Measurements from ENCODE around the gene EOLA2. TPM values are rescaled to one million over a fixed set of nuclear protein-coding genes. Genes with fewer than 3 reads are reported as not detected.
"Not testable (repeated sequence)": the region's sequence is repeated elsewhere in the genome, so short reads cannot be mapped to it uniquely, and the experiment has no call there.

EOLA2 gene
- polyA plus RNA-seq, 3 donors = 10.1 to 66.6 (median 22.5) TPM

DNA sequence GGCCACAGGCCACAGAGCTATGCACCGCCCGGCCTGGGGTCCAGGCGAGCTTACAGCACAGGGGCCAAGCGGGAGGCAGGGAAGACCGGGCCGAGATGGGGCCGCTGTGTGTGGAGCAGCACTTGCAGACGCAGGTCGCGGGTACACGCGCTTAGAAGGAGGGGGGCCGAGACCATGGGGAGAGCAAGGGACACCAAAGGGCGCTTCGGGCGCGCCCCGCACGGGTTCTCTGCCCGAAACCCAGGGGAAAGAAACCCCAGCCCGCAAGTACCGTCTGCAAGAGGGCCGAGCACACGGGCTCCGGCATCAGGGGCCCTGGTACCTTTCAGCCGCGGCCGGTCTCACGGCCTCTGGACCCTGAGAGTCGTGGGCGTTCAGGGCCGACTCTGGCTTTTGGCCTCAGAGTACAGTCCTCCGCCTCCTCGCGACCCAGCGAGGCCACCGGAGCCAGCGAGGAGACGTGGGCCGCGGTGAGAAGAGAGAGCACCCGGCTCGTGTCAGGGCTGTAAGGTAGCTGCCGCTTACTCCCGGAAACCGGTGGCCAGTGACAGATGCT is 342 bp downstream of the EOLA2 start:
- 0% methylated on average over 36 of the region's 46 CpGs for WGBS (ENCODE audit: insufficient coverage)
- peak overlapping the region; percentile 54 to 82 (median 81) for H3K4me3 ChIP-seq (replicated peaks in 1 of 3; ENCODE audit: low read depth in 2 of 3, low read length in 3 of 3)
- Mint-ChIP-seq H3K4me1 (peaks cover 15% of the 10 kb centered on the region), H3K36me3 (peaks cover 14 to 18% of the 10 kb centered on the region in 2 donors), H3K9me3 (peaks cover 0 to 15% (median 8%) of the 10 kb centered on the region in 7 donors), H3K27me3 (ENCODE audit: low read depth in 3 of 3) (peaks cover 0 to 2% (median 1%) of the 10 kb centered on the region in 3 donors), H3K4me3 (peak overlapping the region; percentile 77 to 82), H3K27ac (peak overlapping the region; percentile 95 to 99 (median 98))
- intact Hi-C loops (cut with micrococcal nuclease) = no loop called here
- peaks cover 3 to 5% of the 10 kb centered on the region in 2 donors for H3K36me3 ChIP-seq (replicated peaks in 1 of 2; ENCODE audit: control insufficient read depth in 1 of 2, insufficient read depth in 2 of 2, low read length in 2 of 2)
- H3K4me2 ChIP-seq (replicated peaks; ENCODE audit: extremely low read depth, low read length, poor library complexity, severe bottlenecking) = peak overlapping the region; percentile 77
- H4K20me1 ChIP-seq (ENCODE audit: insufficient read depth, low read length) = no peaks in the 10 kb centered on the region
- no peaks in the 10 kb centered on the region for H3K9me3 ChIP-seq (replicated peaks in 1 of 2; ENCODE audit: control insufficient read depth in 1 of 2, insufficient read depth in 1 of 2, low read length in 2 of 2)
- H2AFZ ChIP-seq (ENCODE audit: insufficient read depth, low read depth, low read length, poor library complexity, severe bottlenecking) = peak overlapping the region; percentile 76
- TF ChIP-seq, protein P1, sequence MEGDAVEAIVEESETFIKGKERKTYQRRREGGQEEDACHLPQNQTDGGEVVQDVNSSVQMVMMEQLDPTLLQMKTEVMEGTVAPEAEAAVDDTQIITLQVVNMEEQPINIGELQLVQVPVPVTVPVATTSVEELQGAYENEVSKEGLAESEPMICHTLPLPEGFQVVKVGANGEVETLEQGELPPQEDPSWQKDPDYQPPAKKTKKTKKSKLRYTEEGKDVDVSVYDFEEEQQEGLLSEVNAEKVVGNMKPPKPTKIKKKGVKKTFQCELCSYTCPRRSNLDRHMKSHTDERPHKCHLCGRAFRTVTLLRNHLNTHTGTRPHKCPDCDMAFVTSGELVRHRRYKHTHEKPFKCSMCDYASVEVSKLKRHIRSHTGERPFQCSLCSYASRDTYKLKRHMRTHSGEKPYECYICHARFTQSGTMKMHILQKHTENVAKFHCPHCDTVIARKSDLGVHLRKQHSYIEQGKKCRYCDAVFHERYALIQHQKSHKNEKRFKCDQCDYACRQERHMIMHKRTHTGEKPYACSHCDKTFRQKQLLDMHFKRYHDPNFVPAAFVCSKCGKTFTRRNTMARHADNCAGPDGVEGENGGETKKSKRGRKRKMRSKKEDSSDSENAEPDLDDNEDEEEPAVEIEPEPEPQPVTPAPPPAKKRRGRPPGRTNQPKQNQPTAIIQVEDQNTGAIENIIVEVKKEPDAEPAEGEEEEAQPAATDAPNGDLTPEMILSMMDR (IDR thresholded peaks at IDR 0.05) = no peak
- H3K9ac ChIP-seq (ENCODE audit: insufficient read depth, low read length, poor library complexity, severe bottlenecking) = peak overlapping the region; percentile 77
- DNase-seq = peak in 1 of 3 donors; percentile 33
- H3K27ac ChIP-seq (ENCODE audit: low read depth in 1 of 2, low read length in 2 of 2) = peak overlapping the region; percentile 87 to 95
- no peaks in the 10 kb centered on the region for H3K27me3 ChIP-seq (ENCODE audit: control insufficient read depth in 2 of 2, insufficient read depth in 2 of 2, low read length in 2 of 2)
- peaks cover 11% of the 10 kb centered on the region for H3K79me2 ChIP-seq (ENCODE audit: insufficient read depth, low read length)
- H3K4me1 ChIP-seq (ENCODE audit: control insufficient read depth in 1 of 2, insufficient read depth in 2 of 2, low read length in 2 of 2) = peaks cover 10 to 16% of the 10 kb centered on the region in 2 donors

DNA sequence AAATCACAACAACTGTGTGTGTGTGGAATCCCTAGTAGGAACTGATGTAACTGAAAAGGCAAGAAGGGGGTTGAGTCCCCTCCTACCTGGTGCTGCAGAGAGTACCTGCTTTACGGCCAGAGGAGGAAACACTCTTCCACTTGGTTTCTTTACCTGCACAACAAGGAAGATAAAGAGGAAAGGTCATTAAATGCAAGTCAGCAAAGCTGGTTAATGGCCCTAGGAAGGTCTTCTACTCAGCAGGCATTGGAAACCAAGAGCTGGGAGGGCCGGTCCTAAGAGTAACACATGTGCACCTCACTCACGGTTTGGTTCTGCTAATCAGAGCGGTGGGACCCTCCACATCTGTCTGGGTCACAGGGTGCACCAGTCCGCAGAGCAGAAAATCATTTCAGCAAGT is 963 bp downstream of the EOLA2 start:
- H3K27me3 Mint-ChIP-seq (ENCODE audit: low read depth in 3 of 3); H3K36me3 ChIP-seq (replicated peaks in 1 of 2; ENCODE audit: control insufficient read depth in 1 of 2, insufficient read depth in 2 of 2, low read length in 2 of 2); H2AFZ ChIP-seq (ENCODE audit: insufficient read depth, low read depth, low read length, poor library complexity, severe bottlenecking); intact Hi-C loops (cut with micrococcal nuclease); H3K27me3 ChIP-seq (ENCODE audit: control insufficient read depth in 2 of 2, insufficient read depth in 2 of 2, low read length in 2 of 2); H3K9me3 ChIP-seq (replicated peaks in 1 of 2; ENCODE audit: control insufficient read depth in 1 of 2, insufficient read depth in 1 of 2, low read length in 2 of 2); H4K20me1 ChIP-seq (ENCODE audit: insufficient read depth, low read length): not testable (repeated sequence)
- peak overlapping the region; percentile 95 to 99 (median 98) for H3K27ac Mint-ChIP-seq
- H3K36me3 Mint-ChIP-seq = peaks cover 14 to 18% of the 10 kb centered on the region in 2 donors
- DNase-seq = peak in 1 of 3 donors; percentile 21
- H3K79me2 ChIP-seq (ENCODE audit: insufficient read depth, low read length) = peaks cover 11% of the 10 kb centered on the region
- peak overlapping the region; percentile 77 for H3K9ac ChIP-seq (ENCODE audit: insufficient read depth, low read length, poor library complexity, severe bottlenecking)
- H3K4me1 Mint-ChIP-seq = peaks cover 15% of the 10 kb centered on the region
- H3K4me3 Mint-ChIP-seq = peak overlapping the region; percentile 77 to 82
- peak overlapping the region; percentile 77 for H3K4me2 ChIP-seq (replicated peaks; ENCODE audit: extremely low read depth, low read length, poor library complexity, severe bottlenecking)
- H3K9me3 Mint-ChIP-seq = peaks cover 0 to 15% (median 8%) of the 10 kb centered on the region in 7 donors
- H3K4me3 ChIP-seq (replicated peaks in 1 of 3; ENCODE audit: low read depth in 2 of 3, low read length in 3 of 3) = peak overlapping the region; percentile 54 to 82 (median 81)
- H3K4me1 ChIP-seq (ENCODE audit: control insufficient read depth in 1 of 2, insufficient read depth in 2 of 2, low read length in 2 of 2) = peaks cover 10 to 16% of the 10 kb centered on the region in 2 donors
- WGBS (ENCODE audit: insufficient coverage) = no CpG with 5 or more reads among the region's 5 CpGs
- peak overlapping the region; percentile 87 to 95 for H3K27ac ChIP-seq (ENCODE audit: low read depth in 1 of 2, low read length in 2 of 2)

DNA sequence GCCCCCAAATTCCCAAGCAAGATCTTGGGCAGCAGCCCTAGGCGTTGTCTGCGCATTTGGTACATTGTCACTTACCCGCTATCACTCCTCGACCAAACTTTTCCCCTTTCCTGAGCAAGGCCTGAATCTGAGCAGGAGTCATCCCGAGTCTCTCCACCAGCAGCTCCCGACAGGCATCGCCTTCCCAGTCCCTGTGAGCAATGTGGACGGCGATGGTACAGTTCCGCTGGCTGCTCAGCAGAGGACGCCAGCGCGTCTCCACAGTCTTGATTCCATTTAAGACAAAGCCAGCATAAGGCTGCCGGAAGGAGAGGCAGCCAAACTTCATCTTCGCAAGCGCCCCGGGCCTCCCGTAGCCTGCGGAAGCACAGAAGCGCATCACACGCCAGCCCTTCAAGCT is 4.7 kb downstream of the EOLA2 start:
- H4K20me1 ChIP-seq (ENCODE audit: insufficient read depth, low read length); H3K4me3 Mint-ChIP-seq; H3K4me2 ChIP-seq (replicated peaks; ENCODE audit: extremely low read depth, low read length, poor library complexity, severe bottlenecking); H3K4me1 Mint-ChIP-seq; intact Hi-C loops (cut with micrococcal nuclease); H3K36me3 ChIP-seq (replicated peaks in 1 of 2; ENCODE audit: control insufficient read depth in 1 of 2, insufficient read depth in 2 of 2, low read length in 2 of 2); H2AFZ ChIP-seq (ENCODE audit: insufficient read depth, low read depth, low read length, poor library complexity, severe bottlenecking); H3K9me3 Mint-ChIP-seq; H3K27ac Mint-ChIP-seq; DNase-seq; H3K4me1 ChIP-seq (ENCODE audit: control insufficient read depth in 1 of 2, insufficient read depth in 2 of 2, low read length in 2 of 2); H3K27me3 Mint-ChIP-seq (ENCODE audit: low read depth in 3 of 3); H3K9me3 ChIP-seq (replicated peaks in 1 of 2; ENCODE audit: control insufficient read depth in 1 of 2, insufficient read depth in 1 of 2, low read length in 2 of 2); H3K27me3 ChIP-seq (ENCODE audit: control insufficient read depth in 2 of 2, insufficient read depth in 2 of 2, low read length in 2 of 2); H3K4me3 ChIP-seq (replicated peaks in 1 of 3; ENCODE audit: low read depth in 2 of 3, low read length in 3 of 3); H3K27ac ChIP-seq (ENCODE audit: low read depth in 1 of 2, low read length in 2 of 2); H3K9ac ChIP-seq (ENCODE audit: insufficient read depth, low read length, poor library complexity, severe bottlenecking): not testable (repeated sequence)
- no CpG with 5 or more reads among the region's 21 CpGs for WGBS (ENCODE audit: insufficient coverage)
- H3K36me3 Mint-ChIP-seq = peaks cover 14 to 18% of the 10 kb centered on the region in 2 donors
- H3K79me2 ChIP-seq (ENCODE audit: insufficient read depth, low read length) = peaks cover 11% of the 10 kb centered on the region

- H3K79me2 ChIP-seq (ENCODE audit: insufficient read depth, low read length); DNase-seq; H3K27me3 ChIP-seq (ENCODE audit: control insufficient read depth in 2 of 2, insufficient read depth in 2 of 2, low read length in 2 of 2); H3K27ac ChIP-seq (ENCODE audit: low read depth in 1 of 2, low read length in 2 of 2); H3K27me3 Mint-ChIP-seq (ENCODE audit: low read depth in 3 of 3); H4K20me1 ChIP-seq (ENCODE audit: insufficient read depth, low read length); H3K4me3 ChIP-seq (replicated peaks in 1 of 3; ENCODE audit: low read depth in 2 of 3, low read length in 3 of 3); H3K9me3 Mint-ChIP-seq; intact Hi-C loops (cut with micrococcal nuclease); H3K4me2 ChIP-seq (replicated peaks; ENCODE audit: extremely low read depth, low read length, poor library complexity, severe bottlenecking); H3K9me3 ChIP-seq (replicated peaks in 1 of 2; ENCODE audit: control insufficient read depth in 1 of 2, insufficient read depth in 1 of 2, low read length in 2 of 2); H3K4me1 Mint-ChIP-seq; H3K4me1 ChIP-seq (ENCODE audit: control insufficient read depth in 1 of 2, insufficient read depth in 2 of 2, low read length in 2 of 2); H3K36me3 ChIP-seq (replicated peaks in 1 of 2; ENCODE audit: control insufficient read depth in 1 of 2, insufficient read depth in 2 of 2, low read length in 2 of 2); H3K9ac ChIP-seq (ENCODE audit: insufficient read depth, low read length, poor library complexity, severe bottlenecking); H3K4me3 Mint-ChIP-seq; H2AFZ ChIP-seq (ENCODE audit: insufficient read depth, low read depth, low read length, poor library complexity, severe bottlenecking): not testable (repeated sequence)
- WGBS (ENCODE audit: insufficient coverage) = no CpG with 5 or more reads among the region's 5 CpGs
- peaks cover 14 to 18% of the 10 kb centered on the region in 2 donors for H3K36me3 Mint-ChIP-seq
- peak overlapping the region in 1 of 7 donors; percentile 63 for H3K27ac Mint-ChIP-seq
Observed at GRCh38 chrX:149932970-149933369, 5.3 kb downstream of the EOLA2 start.

All from CD14-positive monocyte (primary cell).